OCI-LY3 (cell line): ENCODE measurements around the gene ATP11B.

Experiments
- CTCF ChIP-seq: fragments of 200-600, 300-600 bp; sonication (generic); IDR thresholded peaks from 2 replicates; pipeline ENCODE4 v1.5.1; 2014; ENCODE audit warnings: antibody characterized with exemption, low read length, low read depth
- EZH2phosphoT487 ChIP-seq: fragments of 200-600 bp; shearing (Covaris generic); IDR thresholded peaks from 2 replicates; pipeline ENCODE4 v1.6.1; 2018; ENCODE audit warnings: antibody characterized with exemption, mixed run types, low read depth

GRCh38 chr3:182949688-182950087 is 156.4 kb downstream of the ATP11B start:
- TF ChIP-seq CTCF (no peak), EZH2phosphoT487 (no peak)
